PC-9 (cell line): ENCODE results near the gene KIF5A. TPM values are rescaled to one million over a fixed set of nuclear protein-coding genes. Genes with fewer than 3 reads are reported as not detected.

ENCODE experiments used
- BruUV-seq: library from RNA; stranded (reverse); fragments of 400-500 nt; replicated peaks from 2 replicates; lab custom pipeline; 2021; lab: Mats Ljungman, UMichigan
- CTCF ChIA-PET: fragments of 300-600 bp; sonication (Branson Sonifier 250); formaldehyde crosslinking; loops from one replicate; lab custom pipeline; 2022; ENCODE audit warnings: antibody characterized with exemption; lab: Charles Lee
- POLR2A ChIA-PET: fragments of 300-600 bp; sonication (Branson Sonifier 250); formaldehyde crosslinking; loops from one replicate; lab custom pipeline; 2022; ENCODE audit warnings: antibody characterized with exemption; ENCODE audit not compliant: unreplicated experiment; lab: Charles Lee
- DNase-seq, 2 experiments: peaks; one replicate each; pipeline versions ENCODE4 v3.0.0 to v3.0.0-alpha.2; 2015 to 2022; ENCODE audit warnings: mixed read lengths in 1 of 2
- H2AFZ ChIP-seq: fragments of 200-600 bp; sonication (generic); 2 replicates; pipeline ENCODE4 v1.8.1; 2017; ENCODE audit warnings: antibody characterized with exemption
- H3F3A ChIP-seq: fragments of 200-600 bp; sonication (generic); 2 replicates; pipeline ENCODE4 v1.8.1; 2017; ENCODE audit warnings: antibody characterized with exemption, mild to moderate bottlenecking, low read depth; ENCODE audit not compliant: insufficient read depth
- H3K27ac ChIP-seq: fragments of 200-600 bp; sonication (generic); 2 replicates; pipeline ENCODE4 v1.6.1; 2016; ENCODE audit warnings: mixed run types
- H3K27me3 ChIP-seq: fragments of 200-600 bp; sonication (generic); 2 replicates; pipeline ENCODE4 v1.6.1; 2016; ENCODE audit warnings: low read depth, mixed run types; ENCODE audit not compliant: insufficient read depth
- H3K36me3 ChIP-seq: fragments of 200-600 bp; sonication (generic); 2 replicates; pipeline ENCODE4 v1.6.1; 2016; ENCODE audit warnings: low read depth, mixed run types
- H3K4me1 ChIP-seq: fragments of 200-600 bp; sonication (generic); replicated peaks from 2 replicates; pipeline ENCODE4 v1.6.1; 2016; ENCODE audit warnings: mixed run types; ENCODE audit not compliant: insufficient read depth
- H3K4me2 ChIP-seq: fragments of 200-600 bp; sonication (generic); 2 replicates; pipeline ENCODE4 v1.6.1; 2017; ENCODE audit warnings: mixed run types
- H3K4me3 ChIP-seq: fragments of 200-600 bp; sonication (generic); 2 replicates; pipeline ENCODE4 v1.6.1; 2016; ENCODE audit warnings: mixed run types
- H3K79me2 ChIP-seq: fragments of 200-600 bp; sonication (generic); 2 replicates; pipeline ENCODE4 v1.6.1; 2017; ENCODE audit warnings: low read depth, mixed run types
- H3K9me2 ChIP-seq: fragments of 200-600 bp; sonication (generic); 2 replicates; pipeline ENCODE4 v1.8.1; 2017; ENCODE audit warnings: mild to moderate bottlenecking; ENCODE audit not compliant: insufficient read depth
- H3K9me3 ChIP-seq: fragments of 200-600 bp; sonication (generic); 2 replicates; pipeline ENCODE4 v1.8.1; 2016; ENCODE audit warnings: low read depth; ENCODE audit not compliant: insufficient read depth
- H4K20me1 ChIP-seq: fragments of 200-600 bp; sonication (generic); 2 replicates; pipeline ENCODE4 v1.8.1; 2017; ENCODE audit not compliant: insufficient read depth
- CTCF ChIP-seq: fragments of 200-600 bp; sonication (generic); conservative IDR thresholded peaks from 2 replicates; pipeline ENCODE4 v1.6.1; 2017; ENCODE audit warnings: mixed run types, antibody characterized with exemption, mild to moderate bottlenecking, moderate library complexity
- EZH2 ChIP-seq: fragments of 200-600 bp; sonication (generic); IDR thresholded peaks from 2 replicates; pipeline ENCODE4 v1.8.0; 2017; ENCODE audit warnings: antibody characterized with exemption, low read depth
- intact Hi-C: fragments of 100-400 bp; cut with micrococcal nuclease; formaldehyde crosslinking; loops from one replicate; pipeline ENCODE4 v1.10.0; 2022; ENCODE audit not compliant: unreplicated experiment
- total RNA-seq: library from RNA; stranded (reverse); gene quantifications from 2 replicates; pipeline ENCODE4 v1.2.3, GENCODE V29; 2021

Gene KIF5A
- total RNA-seq, 1 experiment from 2014 or later, result 0.07 TPM

DNA sequence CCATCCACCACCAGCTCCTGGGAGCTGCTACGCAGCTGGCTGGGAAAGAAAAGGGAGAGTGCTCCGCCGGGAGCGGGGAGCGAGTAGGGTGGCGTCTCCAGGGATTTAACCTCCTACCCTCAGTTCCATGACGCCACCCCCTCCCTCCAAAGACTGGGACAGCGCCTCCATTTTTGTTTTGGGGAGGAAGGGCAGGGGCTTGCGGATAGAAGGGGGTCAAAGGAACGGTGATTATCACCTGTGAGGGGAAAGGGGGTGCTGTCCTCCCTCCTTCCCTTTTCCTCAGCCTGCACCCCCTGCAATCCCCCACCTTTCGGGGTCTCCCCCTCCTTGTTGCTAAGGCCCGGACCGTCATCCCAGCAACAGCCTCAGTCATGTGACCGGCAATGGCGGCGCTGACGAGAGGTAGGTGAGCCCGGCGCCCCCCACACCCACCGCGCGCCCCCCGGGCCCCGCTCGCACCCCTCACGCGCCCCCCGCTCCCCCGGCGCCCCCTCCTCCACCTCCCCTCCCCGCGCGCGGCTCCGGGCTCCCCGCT lies 54.7 kb downstream of the KIF5A start, which contains the start of gene DTX3:
Gene DTX3, plus strand, starts transcription at position 371 of the 538 bp plus-strand sequence. CDS start 1,694 bp downstream, outside the sequence.
- Histone ChIP-seq H3K4me3 (no peak within 1 kb of the TSS), H3K9me2 (no peaks in the 10 kb centered on the region), H3K79me2 (no peaks in the 10 kb centered on the region), H3F3A (peaks cover 8% of the 10 kb centered on the region; the same call in 1 of the 2 replicates), H3K27ac (no peak within 1 kb of the TSS), H2AFZ (no peak within 1 kb of the TSS), H4K20me1 (no peaks in the 10 kb centered on the region), H3K27me3 (peaks cover 34% of the 10 kb centered on the region), H3K9me3 (no peaks in the 10 kb centered on the region), H3K4me2 (no peak within 1 kb of the TSS), H3K4me1 (no peaks in the 10 kb centered on the region), H3K36me3 (no peaks in the 10 kb centered on the region)
- CTCF ChIA-PET, result interaction anchor here (1.0 kb wide), 1 partner anchor 21 kb away, joined by 4 read pairs; no protein-coding TSS in a partner anchor
- no peak for DNase-seq
- BruUV-seq, result no TSS peak
- POLR2A ChIA-PET, result no interaction called here
- intact Hi-C loops, result loop anchor here (1.0 kb wide), 1 partner anchor 13 kb away; the partner anchor contains the start of gene PIP4K2C
- TF ChIP-seq CTCF, result no peak
- no peak for TF ChIP-seq EZH2

- no peak for DNase-seq
- Histone ChIP-seq H3K4me2 (no peak overlapping the region), H3K27ac (no peak overlapping the region), H4K20me1 (no peaks in the 10 kb centered on the region), H2AFZ (no peak overlapping the region), H3K9me3 (no peaks in the 10 kb centered on the region), H3F3A (peaks cover 8% of the 10 kb centered on the region; the same call in 1 of the 2 replicates), H3K9me2 (no peaks in the 10 kb centered on the region), H3K27me3 (peaks cover 34% of the 10 kb centered on the region), H3K79me2 (no peaks in the 10 kb centered on the region), H3K36me3 (no peaks in the 10 kb centered on the region), H3K4me3 (no peak overlapping the region), H3K4me1 (no peaks in the 10 kb centered on the region)
- ChIA-PET POLR2A (no interaction called here), CTCF (no interaction called here)
- TSS peak; percentile 34 for BruUV-seq
- intact Hi-C loops, result loop anchor here (1.0 kb wide), 1 partner anchor 14 kb away; the partner anchor contains the start of gene PIP4K2C
- no peak for TF ChIP-seq EZH2
- no peak for TF ChIP-seq CTCF
Measured at GRCh38 chr12:57604992-57605810, 55.4 kb downstream of the KIF5A start.

GRCh38 chr12:57605811-57606311 lies 56.0 kb downstream of the KIF5A start:
- Histone ChIP-seq H3K4me1 (no peaks in the 10 kb centered on the region), H3K27me3 (peaks cover 34% of the 10 kb centered on the region), H4K20me1 (no peaks in the 10 kb centered on the region), H3K79me2 (no peaks in the 10 kb centered on the region), H3K27ac (no peak overlapping the region), H3K9me2 (no peaks in the 10 kb centered on the region), H3K9me3 (no peaks in the 10 kb centered on the region), H3K4me2 (no peak overlapping the region), H3K36me3 (no peaks in the 10 kb centered on the region), H3F3A (peaks cover 8% of the 10 kb centered on the region; the same call in 1 of the 2 replicates), H2AFZ (no peak overlapping the region), H3K4me3 (no peak overlapping the region)
- BruUV-seq, result no TSS peak
- intact Hi-C loops, result no loop called here
- ChIA-PET POLR2A (no interaction called here), CTCF (no interaction called here)
- DNase-seq, result no peak
- no peak for TF ChIP-seq EZH2
